H9 (cell line): Measurements from ENCODE around the gene TCF21. TPM values are rescaled to one million over a fixed set of nuclear protein-coding genes. Genes with fewer than 3 reads are reported as not detected.
"Not testable (repeated sequence)": the region's sequence is repeated elsewhere in the genome, so short reads cannot be mapped to it uniquely, and the experiment has no call there.

Source experiments
- DNase-seq: peaks from one replicate; pipeline ENCODE4 v3.0.0-alpha.2; 2017
- H2AFZ ChIP-seq: one replicate; pipeline ENCODE4 v1.6.1; 2013; ENCODE audit warnings: mild to moderate bottlenecking, low read length, control low read depth, moderate library complexity
- H2AK5ac ChIP-seq: 2 replicates; pipeline ENCODE4 v1.6.1; 2013; ENCODE audit warnings: low read length, control low read depth, mixed read lengths; ENCODE audit not compliant: insufficient read length
- H2BK120ac ChIP-seq: one replicate; pipeline ENCODE4 v1.6.1; 2013; ENCODE audit warnings: low read depth, mild to moderate bottlenecking, low read length, control low read depth, inconsistent platforms; ENCODE audit not compliant: poor library complexity, severe bottlenecking
- H2BK12ac ChIP-seq: 2 replicates; pipeline ENCODE4 v1.6.1; 2013; ENCODE audit warnings: low read length, control low read depth, mixed read lengths, low read depth; ENCODE audit not compliant: insufficient read length
- H2BK15ac ChIP-seq: 2 replicates; pipeline ENCODE4 v1.6.1; 2013; ENCODE audit warnings: low read depth, low read length, control low read depth
- H2BK20ac ChIP-seq: one replicate; pipeline ENCODE4 v1.6.1; 2013; ENCODE audit warnings: low read depth, mild to moderate bottlenecking, low read length, control low read depth, inconsistent platforms; ENCODE audit not compliant: poor library complexity, severe bottlenecking
- H2BK5ac ChIP-seq: 2 replicates; pipeline ENCODE4 v1.6.1; 2013; ENCODE audit warnings: low read length, control low read depth, mixed read lengths; ENCODE audit not compliant: insufficient read length
- H3K14ac ChIP-seq: 2 replicates; pipeline ENCODE4 v1.6.1; 2013; ENCODE audit warnings: low read length, control low read depth; ENCODE audit not compliant: insufficient read depth
- H3K18ac ChIP-seq: 2 replicates; pipeline ENCODE4 v1.6.1; 2013; ENCODE audit warnings: low read depth, mild to moderate bottlenecking, mixed read lengths, low read length, control low read depth; ENCODE audit not compliant: insufficient read length
- H3K23ac ChIP-seq: 2 replicates; pipeline ENCODE4 v1.6.1; 2013; ENCODE audit warnings: low read length, control low read depth, mixed read lengths, low read depth; ENCODE audit not compliant: insufficient read length
- H3K23me2 ChIP-seq: 2 replicates; pipeline ENCODE4 v1.6.1; 2013; ENCODE audit warnings: low read depth, mild to moderate bottlenecking, mixed read lengths, low read length, control low read depth; ENCODE audit not compliant: insufficient read length, poor library complexity, severe bottlenecking
- H3K27ac ChIP-seq: 2 replicates; pipeline ENCODE4 v1.5.1; 2013; ENCODE audit warnings: low read length, control low read depth, mixed read lengths, low read depth; ENCODE audit not compliant: insufficient read length
- H3K27me3 ChIP-seq: 2 replicates; pipeline ENCODE4 v1.6.1; 2013; ENCODE audit warnings: low read length, control low read depth, inconsistent platforms; ENCODE audit not compliant: insufficient read depth
- H3K4ac ChIP-seq: 2 replicates; pipeline ENCODE4 v1.6.1; 2013; ENCODE audit warnings: low read depth, mild to moderate bottlenecking, control low read depth, inconsistent platforms, low read length, moderate library complexity
- H3K4me1 ChIP-seq: 2 replicates; pipeline ENCODE4 v1.6.1; 2013; ENCODE audit warnings: low read length, control low read depth, inconsistent platforms; ENCODE audit not compliant: insufficient read depth
- H3K4me2 ChIP-seq: 2 replicates; pipeline ENCODE4 v1.6.1; 2013; ENCODE audit warnings: low read length, control low read depth, mixed read lengths; ENCODE audit not compliant: insufficient read length, insufficient read depth
- H3K56ac ChIP-seq: 2 replicates; pipeline ENCODE4 v1.6.1; 2013; ENCODE audit warnings: low read depth, mild to moderate bottlenecking, mixed read lengths, low read length, control low read depth; ENCODE audit not compliant: insufficient read length
- H3K79me1 ChIP-seq: 2 replicates; pipeline ENCODE4 v1.6.1; 2013; ENCODE audit warnings: low read depth, mild to moderate bottlenecking, moderate library complexity, low read length, control low read depth, inconsistent platforms; ENCODE audit not compliant: insufficient read depth, poor library complexity, severe bottlenecking
- H3K79me2 ChIP-seq: 2 replicates; pipeline ENCODE4 v1.6.1; 2013; ENCODE audit warnings: low read length, control low read depth, inconsistent platforms; ENCODE audit not compliant: insufficient read depth
- H3K9ac ChIP-seq: 2 replicates; pipeline ENCODE4 v1.6.1; 2013; ENCODE audit warnings: low read length, control low read depth, mixed read lengths; ENCODE audit not compliant: insufficient read length; ENCODE audit errors: extremely low read depth
- H3K9me3 ChIP-seq: one replicate; pipeline ENCODE4 v1.6.1; 2013; ENCODE audit warnings: low read depth, low read length, inconsistent platforms; ENCODE audit not compliant: control insufficient read depth
- H3T11ph ChIP-seq: one replicate; pipeline ENCODE4 v1.6.1; 2013; ENCODE audit warnings: mild to moderate bottlenecking, low read length, control low read depth, inconsistent platforms
- H4K20me1 ChIP-seq: one replicate; pipeline ENCODE4 v1.6.1; 2013; ENCODE audit not compliant: control insufficient read depth, insufficient read length, insufficient read depth
- H4K5ac ChIP-seq: 2 replicates; pipeline ENCODE4 v1.6.1; 2013; ENCODE audit warnings: low read depth, mild to moderate bottlenecking, mixed read lengths, low read length, control low read depth; ENCODE audit not compliant: insufficient read length
- H4K8ac ChIP-seq: replicated peaks from 2 replicates; pipeline ENCODE4 v1.6.1; 2013; ENCODE audit warnings: low read length, control low read depth, mixed read lengths, low read depth; ENCODE audit not compliant: insufficient read length
- H4K91ac ChIP-seq: 2 replicates; pipeline ENCODE4 v1.6.1; 2013; ENCODE audit warnings: low read depth, mild to moderate bottlenecking, moderate library complexity, mixed read lengths, low read length, control low read depth; ENCODE audit not compliant: insufficient read length
- H3K27ac Mint-ChIP-seq, 3 experiments: 2 replicates in 2 of 3; 3 replicates in 1 of 3; pipeline ENCODE4 v1.8.0; 2020 to 2021; ENCODE audit warnings: mixed read lengths in 3 of 3, mild to moderate bottlenecking in 1 of 3, moderate library complexity in 1 of 3
- H3K27me3 Mint-ChIP-seq: 2 replicates; pipeline ENCODE4 v1.8.0; 2021; ENCODE audit warnings: low read depth, mild to moderate bottlenecking, moderate library complexity, mixed read lengths
- H3K36me3 Mint-ChIP-seq, 3 experiments: 2 replicates in 2 of 3; 3 replicates in 1 of 3; pipeline ENCODE4 v1.8.0; 2020 to 2021; ENCODE audit warnings: low read depth in 3 of 3, mixed read lengths in 3 of 3; ENCODE audit not compliant: insufficient read depth in 1 of 3
- H3K4me1 Mint-ChIP-seq, 2 experiments: 2 replicates each; pipeline ENCODE4 v1.8.0; 2020; ENCODE audit warnings: mixed read lengths in 2 of 2
- H3K4me3 Mint-ChIP-seq, 2 experiments: 2 replicates in 1 of 2; 3 replicates in 1 of 2; pipeline ENCODE4 v1.8.0; 2020 to 2021; ENCODE audit warnings: mild to moderate bottlenecking in 2 of 2, mixed read lengths in 2 of 2, moderate library complexity in 1 of 2
- H3K9me3 Mint-ChIP-seq, 2 experiments: 2 replicates in 1 of 2; 3 replicates in 1 of 2; pipeline ENCODE4 v1.8.0; 2020; ENCODE audit warnings: mild to moderate bottlenecking in 2 of 2, mixed read lengths in 2 of 2, moderate library complexity in 1 of 2
- CTCF ChIP-seq: fragments of 200-600 bp; sonication (generic); conservative IDR thresholded peaks from 3 replicates; pipeline ENCODE4 v1.8.0; 2021; ENCODE audit warnings: antibody characterized with exemption, mild to moderate bottlenecking
- WGBS: extraction: QIAGEN DNeasy Blood & Tissue Kit; methylation state at CpG from one replicate; pipeline ENCODE4 v1.1.7; 2013; ENCODE audit warnings: missing lambda C conversion rate, low lambda C conversion rate, mixed read lengths; ENCODE audit not compliant: insufficient read length; ENCODE audit errors: extremely low coverage; 5-methylcytosine and 5-hydroxymethylcytosine counted together
- total RNA-seq: library from RNA; stranded (reverse); gene quantifications from 2 replicates; pipeline ENCODE4 v1.2.1, GENCODE V29; 2021

TCF21 gene
- total RNA-seq, 1 experiment from 2014 or later, result not detected

- TF ChIP-seq CTCF, result no peak
- Mint-ChIP-seq H3K9me3 (peaks cover 13 to 18% of the 10 kb centered on the region in 2 experiments), H3K27ac (no peak overlapping the region), H3K27me3 (peaks cover 42% of the 10 kb centered on the region), H3K4me1 (peaks cover 21 to 31% of the 10 kb centered on the region in 2 experiments), H3K36me3 (peaks cover 0 to 14% (median 3%) of the 10 kb centered on the region in 3 experiments; a peak in 3 of 7 replicates), H3K4me3 (no peak overlapping the region)
- H2BK20ac ChIP-seq, result no peak overlapping the region
- H3K9me3 ChIP-seq, result peaks cover 2% of the 10 kb centered on the region
- no peak overlapping the region for H3K4me2 ChIP-seq
- no peak overlapping the region for H3K4ac ChIP-seq
- H2AFZ ChIP-seq, result no peak overlapping the region
- H3T11ph ChIP-seq, result no peak overlapping the region
- H3K79me2 ChIP-seq, result no peaks in the 10 kb centered on the region
- no peak overlapping the region for H3K18ac ChIP-seq
- no peaks in the 10 kb centered on the region for H3K4me1 ChIP-seq
- H4K20me1 ChIP-seq, result no peaks in the 10 kb centered on the region
- H3K56ac ChIP-seq, result no peak overlapping the region
- H2BK5ac ChIP-seq, result no peak overlapping the region
- no peak overlapping the region for H4K91ac ChIP-seq
- peaks cover 11% of the 10 kb centered on the region; the same call in 1 of the 2 replicates for H3K27me3 ChIP-seq
- H4K5ac ChIP-seq, result no peak overlapping the region
- H3K23ac ChIP-seq, result no peak overlapping the region
- no peaks in the 10 kb centered on the region for H3K79me1 ChIP-seq
- no peak overlapping the region for H3K27ac ChIP-seq
- H2AK5ac ChIP-seq, result no peak overlapping the region
- no peak for DNase-seq
- H2BK12ac ChIP-seq, result no peak overlapping the region
- H3K9ac ChIP-seq, result no peak overlapping the region
- no peak overlapping the region for H2BK120ac ChIP-seq
- no peak overlapping the region for H4K8ac ChIP-seq
- no peak overlapping the region for H2BK15ac ChIP-seq
- peaks cover 12% of the 10 kb centered on the region for H3K23me2 ChIP-seq
- H3K14ac ChIP-seq, result no peak overlapping the region
These were observed 31.2 kb upstream of the TCF21 start for GRCh38 chr6:133857696-133858095.

- H3K27ac Mint-ChIP-seq, result not testable (repeated sequence)
These were observed 27.6 kb upstream of the TCF21 start for GRCh38 chr6:133861337-133861736.

More at GRCh38 chr6:133861337-133861736, 27.6 kb upstream of the TCF21 start:
- not testable (repeated sequence) for H3K4me1 ChIP-seq, H4K8ac ChIP-seq, H3K4me1 Mint-ChIP-seq, H3K18ac ChIP-seq, H3K4me3 Mint-ChIP-seq, H3K14ac ChIP-seq, H2BK20ac ChIP-seq, H4K5ac ChIP-seq, H3K27me3 ChIP-seq, H3K56ac ChIP-seq, H2AK5ac ChIP-seq, H2BK5ac ChIP-seq, H3K79me1 ChIP-seq, H3K4me2 ChIP-seq, H2BK120ac ChIP-seq, H3K9ac ChIP-seq, H4K20me1 ChIP-seq, H2BK15ac ChIP-seq, H4K91ac ChIP-seq, H3K27ac ChIP-seq, H2AFZ ChIP-seq, H3K79me2 ChIP-seq, H3K23me2 ChIP-seq, DNase-seq, H3T11ph ChIP-seq, H3K4ac ChIP-seq, H2BK12ac ChIP-seq, H3K23ac ChIP-seq
- Mint-ChIP-seq H3K36me3 (peaks cover 0 to 19% (median 3%) of the 10 kb centered on the region in 3 experiments; a peak in 6 of 7 replicates), H3K9me3 (peaks cover 24 to 31% of the 10 kb centered on the region in 2 experiments), H3K27me3 (peaks cover 11% of the 10 kb centered on the region)
- no CpG with 5 or more reads among the region's 2 CpGs for WGBS
- H3K9me3 ChIP-seq, result peaks cover 12% of the 10 kb centered on the region
